ENCODE results near the gene NR3C2. TPM values are rescaled to one million over a fixed set of nuclear protein-coding genes. Genes with fewer than 3 reads are reported as not detected.

NR3C2 gene
- polyA plus RNA-seq, 1 donor from 2014 or later: 0.06 TPM

- H4K20me1 ChIP-seq (ENCODE audit: insufficient read depth): no peaks in the 10 kb centered on the region
- H3K9me3 ChIP-seq (ENCODE audit: low read length): no peaks in the 10 kb centered on the region
- no peaks in the 10 kb centered on the region for H3K36me3 ChIP-seq (ENCODE audit: insufficient read depth, low read length)
- H3F3A ChIP-seq (ENCODE audit: insufficient read depth, low read length, poor library complexity, severe bottlenecking): no peaks in the 10 kb centered on the region
- no peak overlapping the region for H2AFZ ChIP-seq (ENCODE audit: low read depth, low read length)
- TF ChIP-seq SMC3 (conservative IDR thresholded peaks at IDR 0.05; ENCODE audit: poor library complexity) (no peak), CTCF (IDR thresholded peaks at IDR 0.05; ENCODE audit: poor library complexity, severe bottlenecking) (no peak), TAF1 (IDR thresholded peaks at IDR 0.05; ENCODE audit: low read depth) (no peak), MXI1 (conservative IDR thresholded peaks at IDR 0.05; ENCODE audit: poor library complexity, severe bottlenecking) (no peak), RAD21 (conservative IDR thresholded peaks at IDR 0.05) (no peak), POLR2AphosphoS5 (IDR thresholded peaks at IDR 0.05) (no peak), EP300 (conservative IDR thresholded peaks at IDR 0.05; ENCODE audit: poor library complexity, severe bottlenecking) (no peak), EZH2 (IDR thresholded peaks at IDR 0.05; ENCODE audit: borderline replicate concordance, insufficient read depth, low read length, poor library complexity, severe bottlenecking) (no peak)
- TF ChIP-seq, protein P1, sequence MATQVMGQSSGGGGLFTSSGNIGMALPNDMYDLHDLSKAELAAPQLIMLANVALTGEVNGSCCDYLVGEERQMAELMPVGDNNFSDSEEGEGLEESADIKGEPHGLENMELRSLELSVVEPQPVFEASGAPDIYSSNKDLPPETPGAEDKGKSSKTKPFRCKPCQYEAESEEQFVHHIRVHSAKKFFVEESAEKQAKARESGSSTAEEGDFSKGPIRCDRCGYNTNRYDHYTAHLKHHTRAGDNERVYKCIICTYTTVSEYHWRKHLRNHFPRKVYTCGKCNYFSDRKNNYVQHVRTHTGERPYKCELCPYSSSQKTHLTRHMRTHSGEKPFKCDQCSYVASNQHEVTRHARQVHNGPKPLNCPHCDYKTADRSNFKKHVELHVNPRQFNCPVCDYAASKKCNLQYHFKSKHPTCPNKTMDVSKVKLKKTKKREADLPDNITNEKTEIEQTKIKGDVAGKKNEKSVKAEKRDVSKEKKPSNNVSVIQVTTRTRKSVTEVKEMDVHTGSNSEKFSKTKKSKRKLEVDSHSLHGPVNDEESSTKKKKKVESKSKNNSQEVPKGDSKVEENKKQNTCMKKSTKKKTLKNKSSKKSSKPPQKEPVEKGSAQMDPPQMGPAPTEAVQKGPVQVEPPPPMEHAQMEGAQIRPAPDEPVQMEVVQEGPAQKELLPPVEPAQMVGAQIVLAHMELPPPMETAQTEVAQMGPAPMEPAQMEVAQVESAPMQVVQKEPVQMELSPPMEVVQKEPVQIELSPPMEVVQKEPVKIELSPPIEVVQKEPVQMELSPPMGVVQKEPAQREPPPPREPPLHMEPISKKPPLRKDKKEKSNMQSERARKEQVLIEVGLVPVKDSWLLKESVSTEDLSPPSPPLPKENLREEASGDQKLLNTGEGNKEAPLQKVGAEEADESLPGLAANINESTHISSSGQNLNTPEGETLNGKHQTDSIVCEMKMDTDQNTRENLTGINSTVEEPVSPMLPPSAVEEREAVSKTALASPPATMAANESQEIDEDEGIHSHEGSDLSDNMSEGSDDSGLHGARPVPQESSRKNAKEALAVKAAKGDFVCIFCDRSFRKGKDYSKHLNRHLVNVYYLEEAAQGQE (IDR thresholded peaks at IDR 0.05; ENCODE audit: borderline replicate concordance): no peak
- no peaks in the 10 kb centered on the region for H3K27me3 ChIP-seq (ENCODE audit: insufficient read depth, low read depth, low read length)
- H3K27ac ChIP-seq (ENCODE audit: low read length): no peak overlapping the region
- H3K4me2 ChIP-seq (ENCODE audit: low read length): no peak overlapping the region
- no peaks in the 10 kb centered on the region for H3K9me2 ChIP-seq (ENCODE audit: insufficient read depth, low read length)
- H3K79me2 ChIP-seq (replicated peaks; ENCODE audit: insufficient read depth, low read length): no peaks in the 10 kb centered on the region
- no peak overlapping the region for H3K4me3 ChIP-seq (ENCODE audit: low read length)
- H3K9ac ChIP-seq (ENCODE audit: low read length): no peak overlapping the region
These were observed 300.7 kb downstream of the NR3C2 start for GRCh38 chr4:148141501-148141900.

DNA sequence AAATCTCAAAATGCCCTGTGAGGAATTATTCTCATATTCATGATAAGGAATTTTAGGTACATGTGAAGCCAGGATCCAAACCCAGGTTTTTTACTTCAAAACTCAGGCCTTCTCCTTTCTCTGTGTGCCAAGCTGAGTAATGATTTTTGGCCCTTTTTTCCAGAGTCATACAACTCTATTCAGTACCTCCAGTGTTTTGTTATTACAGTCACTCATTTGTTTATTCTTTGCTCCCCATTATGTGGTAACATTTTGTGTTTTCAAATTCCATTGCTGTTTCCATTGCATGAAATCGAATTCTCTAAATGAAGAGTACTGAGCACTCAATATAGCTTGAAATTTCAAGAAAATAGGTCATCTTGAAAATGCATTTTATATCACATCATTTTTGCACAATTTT lies 315.4 kb downstream of the NR3C2 start:
- Histone ChIP-seq H3K27me3 (ENCODE audit: insufficient read depth, low read depth, low read length) (no peaks in the 10 kb centered on the region), H3K4me2 (ENCODE audit: low read length) (no peak overlapping the region), H2AFZ (ENCODE audit: low read depth, low read length) (no peak overlapping the region), H3F3A (ENCODE audit: insufficient read depth, low read length, poor library complexity, severe bottlenecking) (no peaks in the 10 kb centered on the region), H3K79me2 (replicated peaks; ENCODE audit: insufficient read depth, low read length) (no peaks in the 10 kb centered on the region), H3K4me3 (ENCODE audit: low read length) (no peak overlapping the region), H3K36me3 (ENCODE audit: insufficient read depth, low read length) (no peaks in the 10 kb centered on the region), H4K20me1 (ENCODE audit: insufficient read depth) (no peaks in the 10 kb centered on the region), H3K9ac (ENCODE audit: low read length) (no peak overlapping the region), H3K27ac (ENCODE audit: low read length) (no peak overlapping the region), H3K9me2 (ENCODE audit: insufficient read depth, low read length) (no peaks in the 10 kb centered on the region), H3K9me3 (ENCODE audit: low read length) (no peaks in the 10 kb centered on the region)
- TF ChIP-seq SMC3 (conservative IDR thresholded peaks at IDR 0.05; ENCODE audit: poor library complexity): no peak
- TF ChIP-seq EZH2 (IDR thresholded peaks at IDR 0.05; ENCODE audit: borderline replicate concordance, insufficient read depth, low read length, poor library complexity, severe bottlenecking): no peak
- no peak for TF ChIP-seq MXI1 (conservative IDR thresholded peaks at IDR 0.05; ENCODE audit: poor library complexity, severe bottlenecking)
- TF ChIP-seq POLR2AphosphoS5 (IDR thresholded peaks at IDR 0.05): no peak
- TF ChIP-seq TAF1 (IDR thresholded peaks at IDR 0.05; ENCODE audit: low read depth): no peak
- no peak for TF ChIP-seq RAD21 (conservative IDR thresholded peaks at IDR 0.05)
- no peak for TF ChIP-seq EP300 (conservative IDR thresholded peaks at IDR 0.05; ENCODE audit: poor library complexity, severe bottlenecking)
- no peak for TF ChIP-seq CTCF (IDR thresholded peaks at IDR 0.05; ENCODE audit: poor library complexity, severe bottlenecking)
- TF ChIP-seq, protein P1 (IDR thresholded peaks at IDR 0.05; ENCODE audit: borderline replicate concordance): no peak

All from neural cell (in vitro differentiated cells).